Endothelial cell of umbilical vein (primary cell): Measurements from ENCODE around the gene ESPNL. TPM values are rescaled to one million over a fixed set of nuclear protein-coding genes. Genes with fewer than 3 reads are reported as not detected.

Experiments used
- BruUV-seq: library from RNA; stranded (reverse); fragments of 400-500 nt; replicated peaks from 2 replicates; lab custom pipeline; 2021; lab: Mats Ljungman, UMichigan
- CTCF ChIA-PET: fragments of 300-600, 350-600 bp; sonication (Branson Sonifier 250); formaldehyde crosslinking; loops from one replicate; lab custom pipeline; 2021; ENCODE audit warnings: antibody characterized with exemption, inconsistent platforms; lab: Charles Lee
- POLR2A ChIA-PET: fragments of 300-600, 350-600 bp; sonication (Branson Sonifier 250); formaldehyde crosslinking; loops from one replicate; lab custom pipeline; 2021; ENCODE audit warnings: antibody characterized with exemption, inconsistent platforms; lab: Charles Lee
- DNase-seq: peaks from one replicate; pipeline ENCODE4 v3.0.0-alpha.2; 2011; ENCODE audit warnings: low read depth, low spot score
- FAIRE-seq: peaks from 2 replicates; lab custom pipeline; 2011; peaks lifted over from hg19 to GRCh38; lab: Jason Lieb, UNC
- H2AFZ ChIP-seq: 2 replicates; pipeline ENCODE4 v1.6.0; 2012; ENCODE audit warnings: low read depth, low read length, control low read depth, inconsistent platforms
- H3K27ac ChIP-seq: 2 replicates; pipeline ENCODE4 v1.5.1; 2011; ENCODE audit warnings: low read depth, mild to moderate bottlenecking, control low read depth, low read length, moderate library complexity; ENCODE audit not compliant: insufficient read depth
- H3K27me3 ChIP-seq, 2 experiments: 2 replicates each; pipeline versions ENCODE4 v1.6.0 to v1.6.1; 2011; ENCODE audit warnings: low read length in 2 of 2, mixed read lengths in 1 of 2; ENCODE audit not compliant: control insufficient read depth in 2 of 2, insufficient read depth in 2 of 2
- H3K36me3 ChIP-seq, 2 experiments: 2 replicates in 1 of 2; 3 replicates in 1 of 2; pipeline ENCODE4 v1.5.1; 2011; ENCODE audit warnings: low read length in 2 of 2, mild to moderate bottlenecking in 1 of 2, moderate library complexity in 1 of 2; ENCODE audit not compliant: control insufficient read depth in 2 of 2, insufficient read depth in 2 of 2; ENCODE audit errors: extremely low read depth in 1 of 2
- H3K4me1 ChIP-seq: 3 replicates; pipeline ENCODE4 v1.5.1; 2011; ENCODE audit warnings: mild to moderate bottlenecking, low read length; ENCODE audit not compliant: control insufficient read depth, insufficient read depth; ENCODE audit errors: extremely low read depth
- H3K4me2 ChIP-seq: 2 replicates; pipeline ENCODE4 v1.6.1; 2011; ENCODE audit warnings: low read length, control low read depth, mixed read lengths; ENCODE audit not compliant: insufficient read depth
- H3K4me3 ChIP-seq, 3 experiments: fragments of 200-600 bp in 1 of 3; sonication (generic), shearing (Covaris generic) in 1 of 3; replicated peaks in 1 of 3; 2 replicates each; pipeline ENCODE4 v1.5.1; 2011 to 2016; ENCODE audit warnings: control low read depth in 3 of 3, low read length in 3 of 3, mild to moderate bottlenecking in 2 of 3, inconsistent platforms in 1 of 3, low read depth in 1 of 3, moderate library complexity in 1 of 3; ENCODE audit not compliant: insufficient read depth in 1 of 3
- H3K79me2 ChIP-seq: 2 replicates; pipeline ENCODE4 v1.6.0; 2012; ENCODE audit warnings: low read length, inconsistent platforms; ENCODE audit not compliant: control insufficient read depth, insufficient read depth
- H3K9ac ChIP-seq: replicated peaks from 2 replicates; pipeline ENCODE3; 2011; ENCODE audit warnings: low read length, control low read depth; ENCODE audit not compliant: insufficient read depth; ENCODE audit errors: extremely low read depth
- H3K9me1 ChIP-seq: replicated peaks from 3 replicates; pipeline ENCODE4 v1.6.0; 2011; ENCODE audit warnings: mild to moderate bottlenecking, low read length; ENCODE audit not compliant: control insufficient read depth, insufficient read depth; ENCODE audit errors: extremely low read depth
- H3K9me3 ChIP-seq: replicated peaks from 2 replicates; pipeline ENCODE4 v1.5.1; 2012; ENCODE audit warnings: low read length, inconsistent platforms; ENCODE audit not compliant: control insufficient read depth, insufficient read depth
- H4K20me1 ChIP-seq: replicated peaks from 2 replicates; pipeline ENCODE3; 2011; ENCODE audit warnings: mild to moderate bottlenecking, low read length; ENCODE audit not compliant: control insufficient read depth, insufficient read depth; ENCODE audit errors: extremely low read depth
- CTCF ChIP-seq, 2 donors: IDR thresholded peaks; 1 replicate in 1 of 2; 2 replicates in 1 of 2; pipeline ENCODE4 v1.5.1; 2011; ENCODE audit warnings: low read length in 2 of 2, mild to moderate bottlenecking in 2 of 2, moderate library complexity in 2 of 2, control low read depth in 1 of 2, inconsistent platforms in 1 of 2, low read depth in 1 of 2; ENCODE audit not compliant: insufficient read depth in 1 of 2; ENCODE audit errors: extremely low read depth in 1 of 2
- EZH2 ChIP-seq: IDR thresholded peaks from 2 replicates; pipeline ENCODE4 v1.6.1; 2012; ENCODE audit warnings: borderline replicate concordance, low read depth, mild to moderate bottlenecking, moderate library complexity, low read length, inconsistent platforms; ENCODE audit not compliant: severe bottlenecking
- FOS ChIP-seq: IDR thresholded peaks from 2 replicates; pipeline ENCODE4 v1.6.1; 2011; ENCODE audit warnings: mild to moderate bottlenecking, low read length, moderate library complexity, borderline replicate concordance; ENCODE audit not compliant: insufficient read depth
- GATA2 ChIP-seq: IDR thresholded peaks from 2 replicates; pipeline ENCODE4 v1.7.0; 2011; ENCODE audit warnings: low read depth, mild to moderate bottlenecking, moderate library complexity, mixed read lengths, low read length; ENCODE audit not compliant: insufficient read length, insufficient read depth
- JUN ChIP-seq: IDR thresholded peaks from 2 replicates; pipeline ENCODE4 v1.6.1; 2011; ENCODE audit warnings: borderline replicate concordance, low read depth; ENCODE audit not compliant: insufficient read length, insufficient read depth
- MAX ChIP-seq: IDR thresholded peaks from 2 replicates; pipeline ENCODE4 v1.6.1; 2011; ENCODE audit not compliant: insufficient read depth, insufficient read length
- MYC ChIP-seq: IDR thresholded peaks from one replicate; pipeline ENCODE4 v1.6.1; 2011; ENCODE audit warnings: mild to moderate bottlenecking, low read depth, low read length
- POLR2A ChIP-seq: IDR thresholded peaks from 2 replicates; pipeline ENCODE4 v1.6.1; 2012; ENCODE audit warnings: low read depth, mild to moderate bottlenecking, control low read depth, low read length
- POLR2AphosphoS5 ChIP-seq: IDR thresholded peaks from 2 replicates; pipeline ENCODE4 v1.6.1; 2012; ENCODE audit warnings: low read depth, mild to moderate bottlenecking, control low read depth, low read length, moderate library complexity; ENCODE audit not compliant: insufficient read depth
- dilution Hi-C: fragments of 300-500 bp; cut with MboI; formaldehyde crosslinking; loops from one replicate; pipeline ENCODE4 v1.15.0; 2019; ENCODE audit warnings: low sequenced_read_pairs; ENCODE audit not compliant: extremely low pct_ligation_motif_present
- intact Hi-C: fragments of 100-400 bp; cut with micrococcal nuclease; formaldehyde crosslinking; loops from one replicate; pipeline ENCODE4 v1.10.0; 2022
- polyA plus RNA-seq, 4 experiments: library from polyadenylated mRNA; depleted of rRNA in 3 of 4; stranded (reverse) in 3 of 4; unstranded in 1 of 4; fragments of >200 nt; gene quantifications; 2 replicates each; pipeline versions ENCODE4 v1.2.1 to v1.2.3, GENCODE V29; 2011 to 2012; ENCODE audit warnings: missing spikeins in 1 of 4
- total RNA-seq: library from RNA; stranded (reverse); gene quantifications from 2 replicates; pipeline ENCODE4 v1.2.3, GENCODE V29; 2021

ESPNL gene
- total and polyA plus RNA-seq, 2 donors (not counting 3 experiments of a cell fraction or from before 2014, with no cell fraction given) = not detected

GRCh38 chr2:238116298-238117198 is 16.4 kb downstream of the ESPNL start:
- H3K9me3 ChIP-seq = peaks cover 2% of the 10 kb centered on the region
- no peak for FAIRE-seq
- H3K4me2 ChIP-seq = no peak overlapping the region
- H3K9ac ChIP-seq = no peak overlapping the region
- intact Hi-C loops = no loop called here
- BruUV-seq = no TSS peak
- POLR2A ChIA-PET = no interaction called here
- H3K4me1 ChIP-seq = no peaks in the 10 kb centered on the region
- H3K9me1 ChIP-seq = no peaks in the 10 kb centered on the region
- dilution Hi-C loops = no loop called here
- no peaks in the 10 kb centered on the region for H3K79me2 ChIP-seq
- no peak overlapping the region for H3K4me3 ChIP-seq
- H2AFZ ChIP-seq = no peak overlapping the region
- no peak overlapping the region for H3K27ac ChIP-seq
- peaks cover 1 to 2% of the 10 kb centered on the region in 2 experiments for H3K27me3 ChIP-seq
- TF ChIP-seq FOS (no peak), EZH2 (no peak), GATA2 (no peak), JUN (no peak), MAX (no peak), POLR2AphosphoS5 (no peak), POLR2A (no peak), MYC (no peak), CTCF (IDR thresholded peaks at IDR 0.05; ENCODE audit: extremely low read depth in 1 of 2, insufficient read depth in 1 of 2, low read depth in 1 of 2, low read length in 2 of 2) (no peak)
- DNase-seq = no peak
- no peaks in the 10 kb centered on the region for H4K20me1 ChIP-seq
- CTCF ChIA-PET = no interaction called here
- H3K36me3 ChIP-seq = no peaks in the 10 kb centered on the region
